PC-9 (cell line): ENCODE results near the gene SNRPD2. TPM values are rescaled to one million over a fixed set of nuclear protein-coding genes. Genes with fewer than 3 reads are reported as not detected.

Source experiments
- BruUV-seq: library from RNA; stranded (reverse); fragments of 400-500 nt; replicated peaks from 2 replicates; lab custom pipeline; 2021; lab: Mats Ljungman, UMichigan
- CTCF ChIA-PET: fragments of 300-600 bp; sonication (Branson Sonifier 250); formaldehyde crosslinking; loops from one replicate; lab custom pipeline; 2022; ENCODE audit warnings: antibody characterized with exemption; lab: Charles Lee
- POLR2A ChIA-PET: fragments of 300-600 bp; sonication (Branson Sonifier 250); formaldehyde crosslinking; loops from one replicate; lab custom pipeline; 2022; ENCODE audit warnings: antibody characterized with exemption; ENCODE audit not compliant: unreplicated experiment; lab: Charles Lee
- DNase-seq, 2 experiments: peaks; one replicate each; pipeline versions ENCODE4 v3.0.0 to v3.0.0-alpha.2; 2015 to 2022; ENCODE audit warnings: mixed read lengths in 1 of 2
- H2AFZ ChIP-seq: fragments of 200-600 bp; sonication (generic); 2 replicates; pipeline ENCODE4 v1.8.1; 2017; ENCODE audit warnings: antibody characterized with exemption
- H3F3A ChIP-seq: fragments of 200-600 bp; sonication (generic); 2 replicates; pipeline ENCODE4 v1.8.1; 2017; ENCODE audit warnings: antibody characterized with exemption, mild to moderate bottlenecking, low read depth; ENCODE audit not compliant: insufficient read depth
- H3K27ac ChIP-seq: fragments of 200-600 bp; sonication (generic); 2 replicates; pipeline ENCODE4 v1.6.1; 2016; ENCODE audit warnings: mixed run types
- H3K27me3 ChIP-seq: fragments of 200-600 bp; sonication (generic); 2 replicates; pipeline ENCODE4 v1.6.1; 2016; ENCODE audit warnings: low read depth, mixed run types; ENCODE audit not compliant: insufficient read depth
- H3K36me3 ChIP-seq: fragments of 200-600 bp; sonication (generic); 2 replicates; pipeline ENCODE4 v1.6.1; 2016; ENCODE audit warnings: low read depth, mixed run types
- H3K4me1 ChIP-seq: fragments of 200-600 bp; sonication (generic); replicated peaks from 2 replicates; pipeline ENCODE4 v1.6.1; 2016; ENCODE audit warnings: mixed run types; ENCODE audit not compliant: insufficient read depth
- H3K4me2 ChIP-seq: fragments of 200-600 bp; sonication (generic); 2 replicates; pipeline ENCODE4 v1.6.1; 2017; ENCODE audit warnings: mixed run types
- H3K4me3 ChIP-seq: fragments of 200-600 bp; sonication (generic); 2 replicates; pipeline ENCODE4 v1.6.1; 2016; ENCODE audit warnings: mixed run types
- H3K79me2 ChIP-seq: fragments of 200-600 bp; sonication (generic); 2 replicates; pipeline ENCODE4 v1.6.1; 2017; ENCODE audit warnings: low read depth, mixed run types
- H3K9me2 ChIP-seq: fragments of 200-600 bp; sonication (generic); 2 replicates; pipeline ENCODE4 v1.8.1; 2017; ENCODE audit warnings: mild to moderate bottlenecking; ENCODE audit not compliant: insufficient read depth
- H3K9me3 ChIP-seq: fragments of 200-600 bp; sonication (generic); 2 replicates; pipeline ENCODE4 v1.8.1; 2016; ENCODE audit warnings: low read depth; ENCODE audit not compliant: insufficient read depth
- H4K20me1 ChIP-seq: fragments of 200-600 bp; sonication (generic); 2 replicates; pipeline ENCODE4 v1.8.1; 2017; ENCODE audit not compliant: insufficient read depth
- CTCF ChIP-seq: fragments of 200-600 bp; sonication (generic); conservative IDR thresholded peaks from 2 replicates; pipeline ENCODE4 v1.6.1; 2017; ENCODE audit warnings: mixed run types, antibody characterized with exemption, mild to moderate bottlenecking, moderate library complexity
- EZH2 ChIP-seq: fragments of 200-600 bp; sonication (generic); IDR thresholded peaks from 2 replicates; pipeline ENCODE4 v1.8.0; 2017; ENCODE audit warnings: antibody characterized with exemption, low read depth
- intact Hi-C: fragments of 100-400 bp; cut with micrococcal nuclease; formaldehyde crosslinking; loops from one replicate; pipeline ENCODE4 v1.10.0; 2022; ENCODE audit not compliant: unreplicated experiment
- total RNA-seq: library from RNA; stranded (reverse); gene quantifications from 2 replicates; pipeline ENCODE4 v1.2.3, GENCODE V29; 2021

Gene SNRPD2
- total RNA-seq, 1 experiment from 2014 or later, result 740 TPM

- H3K9me3 ChIP-seq, result no peaks in the 10 kb centered on the region
- BruUV-seq, result no TSS peak
- no peak overlapping the region for H2AFZ ChIP-seq
- H3K9me2 ChIP-seq, result no peaks in the 10 kb centered on the region
- POLR2A ChIA-PET, result no interaction called here
- no peaks in the 10 kb centered on the region for H3K36me3 ChIP-seq
- H3K4me2 ChIP-seq, result no peak overlapping the region
- intact Hi-C loops, result no loop called here
- no peak for TF ChIP-seq CTCF
- no peak for TF ChIP-seq EZH2
- no peak for DNase-seq
- no peaks in the 10 kb centered on the region for H3K4me1 ChIP-seq
- no peaks in the 10 kb centered on the region for H3K27me3 ChIP-seq
- H4K20me1 ChIP-seq, result no peaks in the 10 kb centered on the region
- no peak overlapping the region for H3K4me3 ChIP-seq
- CTCF ChIA-PET, result interaction anchor here (0.5 kb wide), 1 partner anchor 8 kb away, joined by 13 read pairs; no protein-coding TSS in a partner anchor
- H3F3A ChIP-seq, result no peaks in the 10 kb centered on the region; the same call in 1 of the 2 replicates
- no peaks in the 10 kb centered on the region for H3K79me2 ChIP-seq
- H3K27ac ChIP-seq, result no peak overlapping the region
Observed at GRCh38 chr19:45653634-45654033, 38.1 kb downstream of the SNRPD2 start.

- BruUV-seq, result no TSS peak
- Histone ChIP-seq H3K4me1 (no peaks in the 10 kb centered on the region), H3K4me2 (no peak overlapping the region), H3K27ac (no peak overlapping the region), H3K27me3 (no peaks in the 10 kb centered on the region), H3K79me2 (no peaks in the 10 kb centered on the region), H3K36me3 (no peaks in the 10 kb centered on the region), H4K20me1 (no peaks in the 10 kb centered on the region), H3K9me2 (no peaks in the 10 kb centered on the region), H3K4me3 (no peak overlapping the region), H2AFZ (no peak overlapping the region), H3K9me3 (no peaks in the 10 kb centered on the region), H3F3A (no peaks in the 10 kb centered on the region; the same call in 1 of the 2 replicates)
- CTCF ChIA-PET, result interaction anchor here (0.5 kb wide), 1 partner anchor 57 kb away, joined by 4 read pairs; no protein-coding TSS in a partner anchor
- POLR2A ChIA-PET, result interaction anchor here (0.6 kb wide), 1 partner anchor 153 kb away, joined by 3 read pairs; no protein-coding TSS in a partner anchor
- DNase-seq, result no peak
- no peak for TF ChIP-seq CTCF
- no peak for TF ChIP-seq EZH2
- intact Hi-C loops, result no loop called here
Observed at GRCh38 chr19:45650722-45651121, 41.0 kb downstream of the SNRPD2 start.

- CTCF ChIA-PET, result interaction anchor here (0.6 to 1.2 kb wide), 2 partner anchors 19 to 31 kb away, joined by 5 to 6 read pairs; no protein-coding TSS in a partner anchor
- Histone ChIP-seq H3K4me2 (peak overlapping the region; percentile 66), H3K9me2 (no peaks in the 10 kb centered on the region), H3K9me3 (no peaks in the 10 kb centered on the region), H4K20me1 (no peaks in the 10 kb centered on the region), H3K27me3 (no peaks in the 10 kb centered on the region), H3K36me3 (no peaks in the 10 kb centered on the region), H3F3A (peaks cover 33% of the 10 kb centered on the region), H3K4me1 (peaks cover 12% of the 10 kb centered on the region), H3K4me3 (peak overlapping the region; percentile 40; the same call in 1 of the 2 replicates), H2AFZ (peak overlapping the region; percentile 29; the same call in 1 of the 2 replicates), H3K79me2 (no peaks in the 10 kb centered on the region), H3K27ac (no peak overlapping the region)
- DNase-seq, result no peak
- no peak for TF ChIP-seq EZH2
- TF ChIP-seq CTCF, result no peak
- POLR2A ChIA-PET, result interaction anchor here (0.7 kb wide), 1 partner anchor 32 kb away, joined by 8 read pairs; no protein-coding TSS in a partner anchor
- intact Hi-C loops, result no loop called here
- BruUV-seq, result no TSS peak
Observed at GRCh38 chr19:45646345-45646698, 45.4 kb downstream of the SNRPD2 start.
